Urothelium cell line (cell line): ENCODE measurements around the gene ID2.

Source experiments
- DNase-seq: peaks from one replicate; pipeline ENCODE4 v3.0.0; 2011; ENCODE audit warnings: low spot score, mixed read lengths
- FAIRE-seq: peaks from 2 replicates; lab custom pipeline; 2011; peaks lifted over from hg19 to GRCh38; lab: Jason Lieb, UNC

ID2 gene

GRCh38 chr2:8682719-8683667, 1.1 kb downstream of the ID2 start:
- DNase-seq (no peak), FAIRE-seq (no peak)

- DNase-seq: no peak
Observed at GRCh38 chr2:8684540-8684877, 2.7 kb downstream of the ID2 start.

GRCh38 chr2:8684878-8685696, 3.2 kb downstream of the ID2 start:
- DNase-seq (no peak), FAIRE-seq (no peak)

More at GRCh38 chr2:8684540-8684877, 2.7 kb downstream of the ID2 start:
- FAIRE-seq: no peak

GRCh38 chr2:8685697-8686358, 4.0 kb downstream of the ID2 start:
- no peak for FAIRE-seq
- DNase-seq: peak; percentile 84

GRCh38 chr2:8691859-8692437, 10.1 kb downstream of the ID2 start:
- DNase-seq (no peak), FAIRE-seq (no peak)

GRCh38 chr2:8692783-8693156, 10.9 kb downstream of the ID2 start:
- DNase-seq (no peak), FAIRE-seq (no peak)

GRCh38 chr2:8693157-8693821, 11.4 kb downstream of the ID2 start:
- FAIRE-seq (no peak), DNase-seq (no peak)

- DNase-seq (no peak), FAIRE-seq (no peak)
Observed at GRCh38 chr2:8694737-8695136, 12.9 kb downstream of the ID2 start.

GRCh38 chr2:8697190-8697589, 15.3 kb downstream of the ID2 start:
- FAIRE-seq: no peak
- no peak for DNase-seq

GRCh38 chr2:8699839-8700238, 18.0 kb downstream of the ID2 start:
- FAIRE-seq (no peak), DNase-seq (no peak)

GRCh38 chr2:8701681-8702379, 20.0 kb downstream of the ID2 start:
- no peak for DNase-seq
- FAIRE-seq: no peak

- no peak for FAIRE-seq
- DNase-seq: no peak
Observed at GRCh38 chr2:8704906-8705305, 23.1 kb downstream of the ID2 start.

GRCh38 chr2:8709611-8710010, 27.8 kb downstream of the ID2 start:
- DNase-seq (no peak), FAIRE-seq (no peak)

GRCh38 chr2:8710951-8711350, 29.1 kb downstream of the ID2 start:
- FAIRE-seq: no peak
- no peak for DNase-seq

- no peak for FAIRE-seq
- no peak for DNase-seq
Observed at GRCh38 chr2:8714283-8714682, 32.4 kb downstream of the ID2 start.

GRCh38 chr2:8714971-8715370, 33.1 kb downstream of the ID2 start:
- FAIRE-seq (no peak), DNase-seq (no peak)

GRCh38 chr2:8719528-8719927, 37.7 kb downstream of the ID2 start:
- FAIRE-seq: no peak

GRCh38 chr2:8720741-8721140, 38.9 kb downstream of the ID2 start:
- no peak for FAIRE-seq
- DNase-seq: no peak

More at GRCh38 chr2:8719528-8719927, 37.7 kb downstream of the ID2 start:
- no peak for DNase-seq

- FAIRE-seq (no peak), DNase-seq (no peak)
Observed at GRCh38 chr2:8721410-8721809, 39.6 kb downstream of the ID2 start.

GRCh38 chr2:8722986-8723385, 41.1 kb downstream of the ID2 start:
- DNase-seq: no peak
- FAIRE-seq: no peak
